ENCODE results near the gene INO80C.
"Not testable (repeated sequence)": the region's sequence is repeated elsewhere in the genome, so short reads cannot be mapped to it uniquely, and the experiment has no call there.

INO80C gene

GRCh38 chr18:35458677-35459441 is 38.9 kb downstream of the INO80C start:
- H3K27me3 Mint-ChIP-seq = no peaks in the 10 kb centered on the region
- DNase-seq = no peak
- peaks cover 3 to 4% of the 10 kb centered on the region in 2 donors for H3K4me1 Mint-ChIP-seq (ENCODE audit: low read depth in 2 of 2)
- H3K9me3 Mint-ChIP-seq = no peaks in the 10 kb centered on the region
- H3K27ac Mint-ChIP-seq = no peak overlapping the region
- no peak overlapping the region for H3K4me3 Mint-ChIP-seq
- H3K36me3 Mint-ChIP-seq (ENCODE audit: insufficient read depth) = no peaks in the 10 kb centered on the region
- ATAC-seq (replicated peaks) = no peak

GRCh38 chr18:35458271-35458670 is 39.5 kb downstream of the INO80C start:
- Mint-ChIP-seq H3K9me3 (no peaks in the 10 kb centered on the region), H3K36me3 (ENCODE audit: insufficient read depth) (no peaks in the 10 kb centered on the region), H3K27me3 (no peaks in the 10 kb centered on the region), H3K27ac (no peak overlapping the region), H3K4me1 (ENCODE audit: low read depth in 2 of 2) (peaks cover 0 to 3% of the 10 kb centered on the region in 2 donors), H3K4me3 (no peak overlapping the region)
- ATAC-seq (replicated peaks) (no peak), DNase-seq (no peak)

- H3K27ac Mint-ChIP-seq = no peak overlapping the region
- no peak overlapping the region for H3K4me3 Mint-ChIP-seq
- ATAC-seq (replicated peaks) (no peak), DNase-seq (no peak)
- no peaks in the 10 kb centered on the region for H3K27me3 Mint-ChIP-seq
- H3K9me3 Mint-ChIP-seq = no peaks in the 10 kb centered on the region
- H3K36me3 Mint-ChIP-seq (ENCODE audit: insufficient read depth) = no peaks in the 10 kb centered on the region
- peaks cover 0 to 3% of the 10 kb centered on the region in 2 donors for H3K4me1 Mint-ChIP-seq (ENCODE audit: low read depth in 2 of 2)
Measured at GRCh38 chr18:35457140-35457704, 40.5 kb downstream of the INO80C start.

- H3K9me3 Mint-ChIP-seq = no peaks in the 10 kb centered on the region
- H3K27me3 Mint-ChIP-seq = no peaks in the 10 kb centered on the region
- H3K4me1 Mint-ChIP-seq (ENCODE audit: low read depth in 2 of 2) = peaks cover 0 to 3% of the 10 kb centered on the region in 2 donors
- no peaks in the 10 kb centered on the region for H3K36me3 Mint-ChIP-seq (ENCODE audit: insufficient read depth)
- ATAC-seq (replicated peaks) = no peak
- no peak overlapping the region for H3K4me3 Mint-ChIP-seq
- H3K27ac Mint-ChIP-seq = no peak overlapping the region
- no peak for DNase-seq
Measured at GRCh38 chr18:35455926-35456763, 41.6 kb downstream of the INO80C start.

GRCh38 chr18:35454803-35455202 is 43.0 kb downstream of the INO80C start:
- Mint-ChIP-seq H3K27ac (no peak overlapping the region), H3K27me3 (no peaks in the 10 kb centered on the region), H3K36me3 (ENCODE audit: insufficient read depth) (no peaks in the 10 kb centered on the region), H3K4me1 (ENCODE audit: low read depth in 2 of 2) (peaks cover 0 to 3% of the 10 kb centered on the region in 2 donors), H3K4me3 (no peak overlapping the region), H3K9me3 (no peaks in the 10 kb centered on the region)
- DNase-seq (no peak), ATAC-seq (replicated peaks) (no peak)

DNA sequence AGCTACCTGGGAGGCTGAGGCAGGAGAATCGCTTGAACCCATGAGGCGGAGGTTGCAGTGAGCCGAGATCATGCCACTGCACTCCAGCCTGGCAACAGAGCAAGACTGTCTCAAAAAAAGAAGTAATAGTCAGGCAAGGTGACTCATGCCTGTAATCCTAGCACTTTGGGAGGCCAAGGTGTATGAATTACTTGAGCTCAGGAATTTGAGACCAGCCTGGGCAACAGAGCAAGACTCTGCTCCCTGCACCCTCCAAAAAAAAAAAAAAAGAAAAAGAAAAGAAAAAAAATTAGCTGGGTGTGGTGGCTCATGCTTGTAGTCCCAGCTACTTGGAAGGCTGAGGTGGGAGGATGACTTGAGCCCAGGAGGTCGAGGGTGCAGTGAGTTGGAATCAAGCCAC is 44.7 kb downstream of the INO80C start:
- not testable (repeated sequence) for ATAC-seq (replicated peaks); H3K27ac Mint-ChIP-seq; H3K27me3 Mint-ChIP-seq; H3K4me3 Mint-ChIP-seq; H3K9me3 Mint-ChIP-seq; H3K4me1 Mint-ChIP-seq (ENCODE audit: low read depth in 2 of 2); H3K36me3 Mint-ChIP-seq (ENCODE audit: insufficient read depth); DNase-seq

GRCh38 chr18:35451916-35452315 is 45.8 kb downstream of the INO80C start:
- H3K4me3 Mint-ChIP-seq = no peak overlapping the region

DNA sequence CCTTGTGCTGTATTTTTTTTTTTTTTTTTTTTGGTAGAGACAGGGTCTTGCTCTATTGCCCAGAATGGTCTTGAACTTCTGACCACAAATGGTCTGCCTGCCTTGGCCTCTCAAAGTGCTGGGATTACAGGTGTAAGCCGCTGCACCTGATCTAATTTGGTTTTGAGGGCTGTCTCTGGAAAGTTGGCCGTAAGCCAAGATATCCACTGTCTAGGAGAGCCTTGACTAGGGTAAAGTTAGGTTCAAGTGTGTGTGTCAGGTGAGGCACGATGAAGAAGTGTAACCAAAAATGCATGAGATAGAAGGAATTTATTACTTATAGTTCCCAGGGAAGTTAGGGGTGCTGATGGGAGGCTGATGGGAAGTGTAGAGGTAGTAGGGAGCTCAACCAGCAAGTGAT is 46.7 kb downstream of the INO80C start:
- Mint-ChIP-seq H3K4me1 (ENCODE audit: low read depth in 2 of 2) (no peaks in the 10 kb centered on the region), H3K27me3 (peaks cover 0 to 3% of the 10 kb centered on the region in 2 donors), H3K36me3 (ENCODE audit: insufficient read depth) (no peaks in the 10 kb centered on the region), H3K27ac (no peak overlapping the region), H3K4me3 (no peak overlapping the region), H3K9me3 (no peaks in the 10 kb centered on the region)
- no peak for DNase-seq
- no peak for ATAC-seq (replicated peaks)

More at GRCh38 chr18:35451916-35452315, 45.8 kb downstream of the INO80C start:
- no peak overlapping the region for H3K27ac Mint-ChIP-seq
- no peaks in the 10 kb centered on the region for H3K27me3 Mint-ChIP-seq
- ATAC-seq (replicated peaks) (no peak), DNase-seq (no peak)
- no peaks in the 10 kb centered on the region for H3K36me3 Mint-ChIP-seq (ENCODE audit: insufficient read depth)
- H3K4me1 Mint-ChIP-seq (ENCODE audit: low read depth in 2 of 2) = no peaks in the 10 kb centered on the region
- H3K9me3 Mint-ChIP-seq = no peaks in the 10 kb centered on the region

GRCh38 chr18:35444636-35445035 is 53.1 kb downstream of the INO80C start:
- no peak overlapping the region for H3K27ac Mint-ChIP-seq
- peaks cover 32 to 38% of the 10 kb centered on the region in 2 donors for H3K27me3 Mint-ChIP-seq
- no peak overlapping the region for H3K4me3 Mint-ChIP-seq
- DNase-seq = no peak
- H3K36me3 Mint-ChIP-seq (ENCODE audit: insufficient read depth) = no peaks in the 10 kb centered on the region
- no peak for ATAC-seq (replicated peaks)
- H3K4me1 Mint-ChIP-seq (ENCODE audit: low read depth in 2 of 2) = no peaks in the 10 kb centered on the region
- H3K9me3 Mint-ChIP-seq = no peaks in the 10 kb centered on the region

- H3K27me3 Mint-ChIP-seq = peaks cover 32 to 38% of the 10 kb centered on the region in 2 donors
Measured at GRCh38 chr18:35443847-35444246, 53.9 kb downstream of the INO80C start.

DNA sequence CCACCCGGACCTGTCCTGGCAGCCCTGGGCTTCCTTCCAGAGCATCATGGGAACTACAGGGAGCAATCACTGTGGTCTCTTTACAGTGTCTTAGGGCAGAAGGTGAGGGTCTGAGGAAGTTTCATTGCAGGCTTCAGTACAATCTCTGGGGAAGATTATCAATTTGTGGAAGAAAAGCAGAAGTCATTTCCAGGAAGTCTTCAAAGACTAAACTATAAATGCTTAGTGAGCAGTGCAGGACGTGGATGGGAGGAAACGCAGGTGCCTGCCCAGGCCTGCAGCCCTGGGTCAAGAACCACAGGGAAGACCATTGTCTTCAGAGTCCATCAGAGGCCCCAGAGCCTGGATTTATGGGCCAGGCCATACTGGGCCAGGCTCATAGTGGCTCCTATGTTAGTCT is 54.3 kb downstream of the INO80C start:
- DNase-seq (no peak), ATAC-seq (replicated peaks) (no peak)
- Mint-ChIP-seq H3K9me3 (no peaks in the 10 kb centered on the region), H3K36me3 (ENCODE audit: insufficient read depth) (no peaks in the 10 kb centered on the region), H3K27me3 (peaks cover 32 to 41% of the 10 kb centered on the region in 2 donors), H3K27ac (no peak overlapping the region), H3K4me3 (no peak overlapping the region), H3K4me1 (ENCODE audit: low read depth in 2 of 2) (no peaks in the 10 kb centered on the region)

More at GRCh38 chr18:35443847-35444246, 53.9 kb downstream of the INO80C start:
- no peak for ATAC-seq (replicated peaks)
- Mint-ChIP-seq H3K9me3 (no peaks in the 10 kb centered on the region), H3K4me1 (ENCODE audit: low read depth in 2 of 2) (no peaks in the 10 kb centered on the region), H3K27ac (no peak overlapping the region), H3K36me3 (ENCODE audit: insufficient read depth) (no peaks in the 10 kb centered on the region), H3K4me3 (no peak overlapping the region)
- DNase-seq = no peak

DNA sequence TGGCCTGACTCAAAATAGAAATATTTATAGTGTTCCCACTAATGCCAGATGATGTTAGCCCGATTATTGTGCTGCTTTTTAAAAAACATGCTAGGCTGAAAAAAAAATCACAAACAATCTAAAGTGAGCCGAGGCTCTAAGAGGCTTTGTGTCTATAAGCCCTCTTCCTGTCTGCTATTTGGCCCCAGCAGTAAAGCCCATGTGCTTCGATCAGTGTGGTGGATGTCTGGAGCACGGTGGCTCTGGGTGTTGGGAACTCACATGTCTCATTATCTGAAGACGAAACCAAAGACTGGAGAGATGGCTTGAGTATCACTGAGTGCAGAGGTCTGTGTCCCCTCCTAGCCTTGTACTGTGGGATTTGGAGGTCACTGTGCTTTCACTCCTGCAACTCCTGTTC is 55.1 kb downstream of the INO80C start:
- H3K4me3 Mint-ChIP-seq = no peak overlapping the region
- no peaks in the 10 kb centered on the region for H3K36me3 Mint-ChIP-seq (ENCODE audit: insufficient read depth)
- H3K27ac Mint-ChIP-seq = no peak overlapping the region
- peaks cover 32 to 48% of the 10 kb centered on the region in 2 donors for H3K27me3 Mint-ChIP-seq
- H3K9me3 Mint-ChIP-seq = no peaks in the 10 kb centered on the region
- DNase-seq (no peak), ATAC-seq (replicated peaks) (no peak)
- no peaks in the 10 kb centered on the region for H3K4me1 Mint-ChIP-seq (ENCODE audit: low read depth in 2 of 2)

GRCh38 chr18:35441857-35442595 is 55.7 kb downstream of the INO80C start:
- Mint-ChIP-seq H3K4me1 (ENCODE audit: low read depth in 2 of 2) (no peaks in the 10 kb centered on the region), H3K4me3 (no peak overlapping the region)

More at GRCh38 chr18:35441857-35442595, 55.7 kb downstream of the INO80C start:
- no peaks in the 10 kb centered on the region for H3K9me3 Mint-ChIP-seq
- DNase-seq (no peak), ATAC-seq (replicated peaks) (no peak)
- no peak overlapping the region for H3K27ac Mint-ChIP-seq
- H3K36me3 Mint-ChIP-seq (ENCODE audit: insufficient read depth) = no peaks in the 10 kb centered on the region
- H3K27me3 Mint-ChIP-seq = peaks cover 32 to 48% of the 10 kb centered on the region in 2 donors

All from effector memory CD8-positive, alpha-beta T cell (primary cell).